Measurements from ENCODE around the gene POGLUT3. TPM values are rescaled to one million over a fixed set of nuclear protein-coding genes. Genes with fewer than 3 reads are reported as not detected.

POGLUT3 gene
- total and polyA plus RNA-seq, 9 of the 15 experiments (the other 6 are each of a cell fraction or from before 2014, with no cell fraction given) = 4.6 to 29.7 (median 17.8) TPM

DNA sequence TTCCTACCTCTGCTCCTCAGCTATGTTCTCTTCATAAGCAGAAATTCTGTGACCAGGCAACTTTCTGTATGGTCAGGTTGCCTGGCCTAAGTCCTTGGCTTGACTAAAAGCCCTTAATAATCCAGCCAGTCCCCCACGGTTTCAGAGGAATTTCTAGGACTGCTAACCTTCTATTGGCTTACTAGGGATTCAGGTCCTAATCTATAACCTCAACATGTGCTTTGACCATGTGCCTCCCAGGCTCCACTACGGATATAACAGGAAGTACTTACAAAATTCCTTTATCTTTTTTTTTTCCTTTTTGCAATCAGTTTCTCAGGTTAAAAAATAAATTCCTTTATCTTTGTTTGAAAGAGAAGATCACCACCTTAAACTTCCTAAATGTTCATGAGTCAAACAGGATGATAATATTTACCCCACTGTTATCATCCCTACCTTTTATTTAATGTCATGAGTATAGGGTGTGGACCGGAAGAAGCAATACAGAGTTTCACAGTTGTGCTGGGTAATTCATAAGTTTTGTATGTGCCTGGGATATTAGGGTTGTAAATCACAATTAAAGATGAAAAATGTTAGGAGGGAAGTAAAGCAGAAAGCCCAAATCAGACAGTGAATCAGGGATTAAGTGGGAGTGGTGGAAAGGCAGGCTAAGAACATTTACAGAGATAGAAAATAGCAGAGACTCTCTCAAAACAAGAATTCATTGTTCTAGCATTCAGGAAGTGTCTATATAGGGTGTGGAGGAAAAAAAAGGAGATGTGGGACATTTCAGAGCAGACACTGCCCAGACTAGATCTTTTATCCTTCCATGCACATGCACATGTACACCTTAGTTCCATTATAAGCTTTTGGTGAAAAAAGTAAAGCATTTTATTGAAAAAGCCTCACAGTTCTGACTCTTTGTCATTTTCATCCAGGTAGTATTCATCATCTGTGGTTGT, 10.7 kb upstream of the POGLUT3 start:
- in situ Hi-C loops (cut with MboI) = no loop called here
- CTCF ChIA-PET (ENCODE audit: low intra/inter-chr PET ratio) = no interaction called here
- FAIRE-seq = peak; percentile 6
- TF ChIP-seq ZNF561 (CRISPR knock-in tag; conservative IDR thresholded peaks at IDR 0.05) (no peak), ZNF717 (CRISPR knock-in tag; IDR thresholded peaks at IDR 0.05) (no peak), WHSC1 (IDR thresholded peaks at IDR 0.05; ENCODE audit: low read length) (no peak)
- TF ChIP-seq, protein P1, sequence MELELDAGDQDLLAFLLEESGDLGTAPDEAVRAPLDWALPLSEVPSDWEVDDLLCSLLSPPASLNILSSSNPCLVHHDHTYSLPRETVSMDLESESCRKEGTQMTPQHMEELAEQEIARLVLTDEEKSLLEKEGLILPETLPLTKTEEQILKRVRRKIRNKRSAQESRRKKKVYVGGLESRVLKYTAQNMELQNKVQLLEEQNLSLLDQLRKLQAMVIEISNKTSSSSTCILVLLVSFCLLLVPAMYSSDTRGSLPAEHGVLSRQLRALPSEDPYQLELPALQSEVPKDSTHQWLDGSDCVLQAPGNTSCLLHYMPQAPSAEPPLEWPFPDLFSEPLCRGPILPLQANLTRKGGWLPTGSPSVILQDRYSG (tag; conservative IDR thresholded peaks at IDR 0.05; ENCODE audit: low read depth) = no peak
- TF ChIP-seq, protein P2, sequence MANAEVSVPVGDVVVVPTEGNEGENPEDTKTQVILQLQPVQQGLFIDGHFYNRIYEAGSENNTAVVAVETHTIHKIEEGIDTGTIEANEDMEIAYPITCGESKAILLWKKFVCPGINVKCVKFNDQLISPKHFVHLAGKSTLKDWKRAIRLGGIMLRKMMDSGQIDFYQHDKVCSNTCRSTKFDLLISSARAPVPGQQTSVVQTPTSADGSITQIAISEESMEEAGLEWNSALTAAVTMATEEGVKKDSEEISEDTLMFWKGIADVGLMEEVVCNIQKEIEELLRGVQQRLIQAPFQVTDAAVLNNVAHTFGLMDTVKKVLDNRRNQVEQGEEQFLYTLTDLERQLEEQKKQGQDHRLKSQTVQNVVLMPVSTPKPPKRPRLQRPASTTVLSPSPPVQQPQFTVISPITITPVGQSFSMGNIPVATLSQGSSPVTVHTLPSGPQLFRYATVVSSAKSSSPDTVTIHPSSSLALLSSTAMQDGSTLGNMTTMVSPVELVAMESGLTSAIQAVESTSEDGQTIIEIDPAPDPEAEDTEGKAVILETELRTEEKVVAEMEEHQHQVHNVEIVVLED (CRISPR knock-in tag; IDR thresholded peaks at IDR 0.05) = no peak
- TF ChIP-seq, protein P3, sequence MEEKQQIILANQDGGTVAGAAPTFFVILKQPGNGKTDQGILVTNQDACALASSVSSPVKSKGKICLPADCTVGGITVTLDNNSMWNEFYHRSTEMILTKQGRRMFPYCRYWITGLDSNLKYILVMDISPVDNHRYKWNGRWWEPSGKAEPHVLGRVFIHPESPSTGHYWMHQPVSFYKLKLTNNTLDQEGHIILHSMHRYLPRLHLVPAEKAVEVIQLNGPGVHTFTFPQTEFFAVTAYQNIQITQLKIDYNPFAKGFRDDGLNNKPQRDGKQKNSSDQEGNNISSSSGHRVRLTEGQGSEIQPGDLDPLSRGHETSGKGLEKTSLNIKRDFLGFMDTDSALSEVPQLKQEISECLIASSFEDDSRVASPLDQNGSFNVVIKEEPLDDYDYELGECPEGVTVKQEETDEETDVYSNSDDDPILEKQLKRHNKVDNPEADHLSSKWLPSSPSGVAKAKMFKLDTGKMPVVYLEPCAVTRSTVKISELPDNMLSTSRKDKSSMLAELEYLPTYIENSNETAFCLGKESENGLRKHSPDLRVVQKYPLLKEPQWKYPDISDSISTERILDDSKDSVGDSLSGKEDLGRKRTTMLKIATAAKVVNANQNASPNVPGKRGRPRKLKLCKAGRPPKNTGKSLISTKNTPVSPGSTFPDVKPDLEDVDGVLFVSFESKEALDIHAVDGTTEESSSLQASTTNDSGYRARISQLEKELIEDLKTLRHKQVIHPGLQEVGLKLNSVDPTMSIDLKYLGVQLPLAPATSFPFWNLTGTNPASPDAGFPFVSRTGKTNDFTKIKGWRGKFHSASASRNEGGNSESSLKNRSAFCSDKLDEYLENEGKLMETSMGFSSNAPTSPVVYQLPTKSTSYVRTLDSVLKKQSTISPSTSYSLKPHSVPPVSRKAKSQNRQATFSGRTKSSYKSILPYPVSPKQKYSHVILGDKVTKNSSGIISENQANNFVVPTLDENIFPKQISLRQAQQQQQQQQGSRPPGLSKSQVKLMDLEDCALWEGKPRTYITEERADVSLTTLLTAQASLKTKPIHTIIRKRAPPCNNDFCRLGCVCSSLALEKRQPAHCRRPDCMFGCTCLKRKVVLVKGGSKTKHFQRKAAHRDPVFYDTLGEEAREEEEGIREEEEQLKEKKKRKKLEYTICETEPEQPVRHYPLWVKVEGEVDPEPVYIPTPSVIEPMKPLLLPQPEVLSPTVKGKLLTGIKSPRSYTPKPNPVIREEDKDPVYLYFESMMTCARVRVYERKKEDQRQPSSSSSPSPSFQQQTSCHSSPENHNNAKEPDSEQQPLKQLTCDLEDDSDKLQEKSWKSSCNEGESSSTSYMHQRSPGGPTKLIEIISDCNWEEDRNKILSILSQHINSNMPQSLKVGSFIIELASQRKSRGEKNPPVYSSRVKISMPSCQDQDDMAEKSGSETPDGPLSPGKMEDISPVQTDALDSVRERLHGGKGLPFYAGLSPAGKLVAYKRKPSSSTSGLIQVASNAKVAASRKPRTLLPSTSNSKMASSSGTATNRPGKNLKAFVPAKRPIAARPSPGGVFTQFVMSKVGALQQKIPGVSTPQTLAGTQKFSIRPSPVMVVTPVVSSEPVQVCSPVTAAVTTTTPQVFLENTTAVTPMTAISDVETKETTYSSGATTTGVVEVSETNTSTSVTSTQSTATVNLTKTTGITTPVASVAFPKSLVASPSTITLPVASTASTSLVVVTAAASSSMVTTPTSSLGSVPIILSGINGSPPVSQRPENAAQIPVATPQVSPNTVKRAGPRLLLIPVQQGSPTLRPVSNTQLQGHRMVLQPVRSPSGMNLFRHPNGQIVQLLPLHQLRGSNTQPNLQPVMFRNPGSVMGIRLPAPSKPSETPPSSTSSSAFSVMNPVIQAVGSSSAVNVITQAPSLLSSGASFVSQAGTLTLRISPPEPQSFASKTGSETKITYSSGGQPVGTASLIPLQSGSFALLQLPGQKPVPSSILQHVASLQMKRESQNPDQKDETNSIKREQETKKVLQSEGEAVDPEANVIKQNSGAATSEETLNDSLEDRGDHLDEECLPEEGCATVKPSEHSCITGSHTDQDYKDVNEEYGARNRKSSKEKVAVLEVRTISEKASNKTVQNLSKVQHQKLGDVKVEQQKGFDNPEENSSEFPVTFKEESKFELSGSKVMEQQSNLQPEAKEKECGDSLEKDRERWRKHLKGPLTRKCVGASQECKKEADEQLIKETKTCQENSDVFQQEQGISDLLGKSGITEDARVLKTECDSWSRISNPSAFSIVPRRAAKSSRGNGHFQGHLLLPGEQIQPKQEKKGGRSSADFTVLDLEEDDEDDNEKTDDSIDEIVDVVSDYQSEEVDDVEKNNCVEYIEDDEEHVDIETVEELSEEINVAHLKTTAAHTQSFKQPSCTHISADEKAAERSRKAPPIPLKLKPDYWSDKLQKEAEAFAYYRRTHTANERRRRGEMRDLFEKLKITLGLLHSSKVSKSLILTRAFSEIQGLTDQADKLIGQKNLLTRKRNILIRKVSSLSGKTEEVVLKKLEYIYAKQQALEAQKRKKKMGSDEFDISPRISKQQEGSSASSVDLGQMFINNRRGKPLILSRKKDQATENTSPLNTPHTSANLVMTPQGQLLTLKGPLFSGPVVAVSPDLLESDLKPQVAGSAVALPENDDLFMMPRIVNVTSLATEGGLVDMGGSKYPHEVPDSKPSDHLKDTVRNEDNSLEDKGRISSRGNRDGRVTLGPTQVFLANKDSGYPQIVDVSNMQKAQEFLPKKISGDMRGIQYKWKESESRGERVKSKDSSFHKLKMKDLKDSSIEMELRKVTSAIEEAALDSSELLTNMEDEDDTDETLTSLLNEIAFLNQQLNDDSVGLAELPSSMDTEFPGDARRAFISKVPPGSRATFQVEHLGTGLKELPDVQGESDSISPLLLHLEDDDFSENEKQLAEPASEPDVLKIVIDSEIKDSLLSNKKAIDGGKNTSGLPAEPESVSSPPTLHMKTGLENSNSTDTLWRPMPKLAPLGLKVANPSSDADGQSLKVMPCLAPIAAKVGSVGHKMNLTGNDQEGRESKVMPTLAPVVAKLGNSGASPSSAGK (IDR thresholded peaks at IDR 0.05) = peak; percentile 21; the same call in 1 of the 2 replicates

More for the DNA sequence above, 10.7 kb upstream of the POGLUT3 start:
- Histone ChIP-seq H3K36me3 (ENCODE audit: control insufficient read depth, insufficient read depth, low read length) (peaks cover 23% of the 10 kb centered on the region), H3K9ac (ENCODE audit: insufficient read depth in 1 of 2, low read depth in 2 of 2, low read length in 2 of 2) (no peak overlapping the region), H3K9me3 (replicated peaks; ENCODE audit: control insufficient read depth, insufficient read depth, low read depth, low read length) (0 out of 2 replicates have a peak, but pooled peaks cover 3% of the 10 kb centered on the region), H3K4me1 (replicated peaks in 1 of 2; ENCODE audit: control insufficient read depth in 2 of 2, insufficient read depth in 2 of 2, low read length in 2 of 2) (no peaks in the 10 kb centered on the region; a peak in 1 of 5 replicates), H3K4me3 (no peak overlapping the region), H2AFZ (ENCODE audit: low read depth, low read length) (no peak overlapping the region), H3K27me3 (ENCODE audit: control insufficient read depth in 2 of 2, insufficient read depth in 2 of 2, low read length in 2 of 2) (no peaks in the 10 kb centered on the region), H3K79me2 (ENCODE audit: control insufficient read depth, insufficient read depth, low read length) (no peaks in the 10 kb centered on the region), H4K20me1 (replicated peaks; ENCODE audit: control insufficient read depth, insufficient read depth, low read length) (no peaks in the 10 kb centered on the region), H3K9me1 (ENCODE audit: control insufficient read depth, insufficient read depth, low read length) (no peaks in the 10 kb centered on the region), H3K27ac (ENCODE audit: extremely low read depth, low read depth, low read length) (no peak overlapping the region; the same call in 2 of the 3 replicates), H3K4me2 (ENCODE audit: insufficient read depth, low read length) (no peak overlapping the region)
- BruUV-seq (replicated peaks) = no TSS peak
- WGBS (ENCODE audit: insufficient coverage, low coverage, missing lambda C conversion rate) = 45% methylated on average over 3 of the region's 3 CpGs
- POLR2A ChIA-PET = interaction anchor here (1.5 kb wide), 1 partner anchor 129 kb away, joined by 4 read pairs; no protein-coding TSS in a partner anchor
- ATAC-seq = peak; percentile 29; the same call in 1 of the 3 replicates
- DNase-seq (ENCODE audit: extremely low read depth in 1 of 4, low spot score in 3 of 4) = no peak
- intact Hi-C loops (cut with micrococcal nuclease) = no loop called here

Data from K562 (cell line).